SIG-M5 (cell line): ENCODE results near the gene PGC.

Source experiments
- DNase-seq: peaks from one replicate; lab custom pipeline; 2025; lab: John Stamatoyannopoulos, UW

PGC gene

DNA sequence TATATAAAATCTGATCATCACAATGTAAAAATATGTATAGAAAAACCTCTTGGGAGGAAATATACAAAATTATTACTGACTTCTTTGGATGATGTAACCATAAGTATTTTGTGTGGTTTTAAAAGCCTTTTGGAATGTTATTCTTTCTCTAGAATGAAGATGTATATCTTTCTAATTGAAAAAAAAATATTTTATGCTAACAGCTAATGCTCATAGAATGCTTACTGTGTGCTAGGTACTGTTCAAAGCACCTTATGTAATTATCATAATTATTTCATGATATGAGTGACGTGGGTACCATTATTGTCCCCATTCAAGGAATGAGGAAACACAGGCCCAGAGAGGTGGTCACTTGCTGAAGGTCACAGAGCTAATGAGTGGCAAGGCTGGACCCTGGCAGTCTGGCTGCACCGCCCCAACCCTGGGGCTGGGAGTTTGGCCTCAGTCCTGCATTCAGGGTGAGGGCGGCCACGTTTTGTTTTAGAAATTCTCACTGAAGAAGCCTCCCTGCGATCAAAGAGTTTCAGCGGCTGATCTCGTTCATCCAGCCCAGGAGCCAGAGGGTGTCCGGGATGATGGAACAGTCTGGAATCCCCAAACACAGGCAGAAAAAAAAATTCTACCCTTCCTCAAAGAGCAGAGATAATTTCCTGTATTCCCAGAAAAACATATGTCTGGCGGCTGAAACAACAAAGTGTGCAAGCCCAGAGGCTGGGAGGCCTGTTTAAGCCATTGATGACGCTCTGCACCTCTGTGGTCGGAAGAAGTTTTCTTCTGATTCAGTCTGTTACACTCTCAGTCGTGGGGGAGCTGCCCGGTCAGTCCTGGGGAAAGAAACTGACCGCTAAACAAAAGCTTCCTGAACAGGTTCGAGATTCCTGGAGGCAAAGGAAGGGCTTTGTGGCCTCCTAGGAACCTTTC, 49.1 kb downstream of the PGC start:
- no peak for DNase-seq

DNA sequence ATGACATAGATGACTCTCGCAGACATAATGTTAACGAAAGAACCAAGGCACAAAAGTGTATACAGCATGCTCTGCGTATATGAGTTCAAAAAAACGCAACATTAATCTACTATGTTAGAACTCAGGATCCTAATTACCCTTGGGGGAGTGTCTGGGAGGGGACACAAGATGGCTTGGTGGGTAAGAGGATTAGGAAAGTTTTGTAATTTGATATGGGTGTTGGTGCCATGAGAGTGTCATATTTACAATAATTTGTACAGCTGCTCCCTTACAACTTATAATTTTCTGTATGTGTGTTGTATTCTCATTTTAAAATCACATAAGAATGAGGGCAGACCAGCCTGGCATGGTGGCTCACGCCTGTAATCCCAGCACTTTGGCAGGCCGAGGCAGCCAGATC, 50.4 kb downstream of the PGC start:
- no peak for DNase-seq

DNA sequence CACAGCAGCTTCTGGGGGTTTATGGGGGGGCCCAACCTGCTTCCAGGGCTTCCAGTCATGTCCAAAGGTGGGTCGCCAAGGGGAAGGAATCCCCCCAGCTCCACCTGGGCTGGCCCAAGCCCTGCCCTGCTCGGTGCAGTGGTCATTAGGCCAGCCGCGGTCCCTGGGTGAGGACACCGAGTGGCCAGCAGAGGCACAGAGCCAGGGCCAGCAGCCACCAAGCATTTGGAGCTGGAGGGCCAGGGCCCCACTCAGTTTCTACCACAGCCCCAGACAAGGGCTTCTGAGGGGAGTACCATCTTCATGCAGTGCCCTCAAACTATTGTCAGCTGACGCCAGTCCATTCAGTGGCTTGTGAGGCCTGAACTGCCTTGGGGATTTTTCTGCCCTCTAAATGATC, 51.4 kb downstream of the PGC start:
- no peak for DNase-seq

DNA sequence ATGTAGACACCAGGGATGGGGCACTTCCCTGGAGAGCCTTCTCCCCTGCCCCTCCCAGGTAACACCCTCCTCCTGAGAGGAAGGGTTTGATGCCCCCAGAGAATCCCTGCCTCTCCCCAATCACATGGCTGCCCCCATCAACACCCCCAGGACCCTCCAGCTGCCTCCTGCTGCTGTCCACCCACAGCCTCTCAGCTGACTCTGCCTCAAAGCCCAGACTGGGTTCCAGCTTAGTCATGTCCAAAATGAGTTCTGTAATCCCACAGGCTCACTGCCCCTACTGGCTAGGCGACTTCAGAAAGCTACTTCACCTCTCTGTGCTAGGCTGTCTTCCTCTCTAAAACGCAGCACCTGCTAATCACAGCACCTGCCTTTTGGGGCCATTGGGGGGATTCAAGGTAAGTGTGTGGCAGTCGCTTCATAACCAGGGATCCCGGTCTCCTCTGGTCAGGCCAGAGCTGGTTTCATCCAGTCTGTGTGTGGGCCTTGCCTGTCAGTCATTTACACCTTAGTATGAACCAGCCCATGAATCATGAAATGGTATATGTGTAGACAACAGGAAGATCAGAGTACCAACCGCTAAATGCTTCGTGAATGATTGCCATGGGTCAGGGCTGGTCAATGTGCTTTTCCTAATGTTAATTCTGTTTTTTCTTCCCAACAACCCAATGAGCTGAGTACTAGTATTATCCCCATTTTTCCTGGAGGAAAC, 52.2 kb downstream of the PGC start:
- no peak for DNase-seq

DNA sequence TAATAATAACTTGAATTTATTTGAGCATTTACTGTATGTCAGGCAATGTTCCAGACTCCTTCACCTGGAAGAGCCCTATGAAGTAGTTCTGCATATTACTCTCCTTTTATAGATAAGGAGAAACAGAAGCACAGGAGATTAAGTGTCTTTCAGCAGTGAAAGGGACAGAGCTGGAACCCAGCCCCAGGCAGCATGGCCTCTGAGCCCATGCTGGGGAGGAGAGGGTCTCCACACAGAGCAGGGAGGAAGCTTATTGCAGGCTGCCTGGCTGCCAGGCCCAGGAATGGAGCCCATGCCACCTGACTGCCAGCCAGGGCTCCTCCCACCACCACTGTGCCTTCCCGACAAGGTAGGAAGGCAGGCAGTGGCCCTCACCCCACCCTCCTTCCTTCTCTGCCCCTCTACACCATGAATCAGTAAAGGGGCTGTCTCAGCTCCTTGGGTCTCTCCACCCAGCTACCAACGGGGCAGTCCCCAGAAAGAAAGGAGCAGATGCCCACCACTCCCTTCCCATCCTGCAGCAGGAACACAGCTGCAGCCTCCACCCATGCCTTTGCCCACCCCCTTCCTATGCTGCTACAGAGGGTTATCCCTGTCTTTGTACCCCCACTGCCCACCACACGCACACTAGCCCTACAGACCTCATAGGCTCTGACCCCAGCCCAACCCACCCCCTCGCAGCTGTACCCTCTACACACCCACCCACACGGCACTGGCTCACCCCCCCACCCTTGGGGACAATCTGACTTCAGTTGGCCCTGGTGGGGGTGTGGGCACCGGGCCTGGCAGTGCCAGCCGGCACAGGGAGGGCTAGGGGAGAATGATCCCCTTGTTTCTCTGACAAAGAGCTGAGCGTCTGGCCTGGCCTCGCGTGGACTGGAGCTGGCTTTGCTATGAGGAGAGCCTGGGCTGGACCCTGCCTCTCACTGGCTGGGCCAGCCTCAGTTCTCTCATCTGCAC, 53.6 kb downstream of the PGC start:
- DNase-seq: no peak

DNA sequence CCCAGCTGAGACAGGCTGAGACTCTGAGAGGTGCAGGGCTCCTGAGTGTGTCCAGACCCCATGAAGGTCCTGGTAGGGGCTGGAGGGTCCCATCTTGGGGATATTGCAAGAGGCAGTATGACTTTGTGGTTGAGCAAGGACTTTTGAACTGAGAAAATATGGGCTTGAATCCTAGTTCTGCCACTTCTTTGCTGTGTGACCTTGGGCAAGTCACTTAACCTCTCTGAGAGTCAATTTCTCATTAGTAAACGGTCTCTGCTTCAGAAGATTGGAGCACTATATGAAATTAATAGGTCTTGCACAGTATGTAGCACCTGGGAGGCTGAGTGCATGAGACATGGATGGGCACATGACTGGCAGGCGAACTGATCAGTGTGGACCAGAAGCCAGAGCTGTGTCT, 54.5 kb downstream of the PGC start:
- no peak for DNase-seq

DNA sequence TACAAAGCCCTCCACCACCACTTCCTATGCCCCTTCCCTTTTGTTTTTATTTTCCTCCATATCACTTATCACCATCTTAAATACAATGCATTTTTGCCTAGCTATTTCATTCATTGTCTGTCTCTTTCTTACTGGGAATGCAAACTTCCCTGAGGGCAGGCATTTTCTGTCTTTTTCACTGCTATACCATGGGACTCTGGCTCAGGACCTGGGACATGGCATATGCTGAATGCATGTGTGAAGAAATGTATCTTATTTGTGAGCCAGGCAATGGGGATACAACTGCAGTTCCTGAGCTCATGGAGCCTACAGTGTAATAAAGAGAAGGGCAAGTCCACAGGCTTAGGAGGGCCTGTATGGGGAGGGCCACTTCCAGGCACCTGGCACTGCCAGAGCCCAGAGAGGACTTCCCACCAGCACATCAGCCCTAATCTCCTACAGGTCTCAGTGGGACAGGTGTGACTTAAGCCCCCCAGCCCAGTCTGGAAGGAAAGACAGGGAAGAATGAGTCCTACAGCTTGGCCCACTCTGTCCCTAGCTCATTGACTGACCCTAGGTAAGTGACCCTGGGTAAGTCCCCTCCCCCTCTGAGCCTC, 55.0 kb downstream of the PGC start:
- no peak for DNase-seq

DNA sequence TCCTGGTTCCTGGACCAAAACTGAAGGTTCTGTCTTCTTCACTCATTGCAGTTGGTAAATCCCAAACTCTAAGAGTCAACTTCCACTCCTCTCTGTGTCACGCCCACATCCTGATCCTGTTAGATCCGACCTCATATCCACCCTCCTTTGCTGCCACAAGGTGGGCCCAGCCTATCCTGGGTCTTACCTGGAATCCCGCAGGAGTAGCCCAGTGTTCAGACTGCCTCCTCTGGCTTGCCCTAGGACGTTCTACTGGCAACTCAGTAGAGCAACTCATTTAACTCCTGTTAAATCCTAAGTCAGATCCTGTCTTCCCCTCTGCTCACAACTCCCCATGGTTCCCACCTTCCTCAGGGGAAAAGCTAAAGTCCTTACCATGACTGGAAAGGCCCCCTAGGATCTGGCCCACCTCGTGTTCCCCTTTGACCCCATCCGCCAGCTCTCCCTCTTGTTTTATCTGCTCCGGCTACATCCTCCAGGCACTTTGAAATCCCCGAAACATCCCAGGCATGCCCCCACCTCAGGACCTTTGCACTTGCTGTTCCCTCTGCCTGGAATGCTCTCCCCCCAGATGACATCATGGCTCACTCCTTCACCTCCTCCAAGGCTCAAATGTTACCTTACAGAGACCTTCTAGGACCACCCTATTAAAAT, 55.6 kb downstream of the PGC start:
- DNase-seq: no peak

DNA sequence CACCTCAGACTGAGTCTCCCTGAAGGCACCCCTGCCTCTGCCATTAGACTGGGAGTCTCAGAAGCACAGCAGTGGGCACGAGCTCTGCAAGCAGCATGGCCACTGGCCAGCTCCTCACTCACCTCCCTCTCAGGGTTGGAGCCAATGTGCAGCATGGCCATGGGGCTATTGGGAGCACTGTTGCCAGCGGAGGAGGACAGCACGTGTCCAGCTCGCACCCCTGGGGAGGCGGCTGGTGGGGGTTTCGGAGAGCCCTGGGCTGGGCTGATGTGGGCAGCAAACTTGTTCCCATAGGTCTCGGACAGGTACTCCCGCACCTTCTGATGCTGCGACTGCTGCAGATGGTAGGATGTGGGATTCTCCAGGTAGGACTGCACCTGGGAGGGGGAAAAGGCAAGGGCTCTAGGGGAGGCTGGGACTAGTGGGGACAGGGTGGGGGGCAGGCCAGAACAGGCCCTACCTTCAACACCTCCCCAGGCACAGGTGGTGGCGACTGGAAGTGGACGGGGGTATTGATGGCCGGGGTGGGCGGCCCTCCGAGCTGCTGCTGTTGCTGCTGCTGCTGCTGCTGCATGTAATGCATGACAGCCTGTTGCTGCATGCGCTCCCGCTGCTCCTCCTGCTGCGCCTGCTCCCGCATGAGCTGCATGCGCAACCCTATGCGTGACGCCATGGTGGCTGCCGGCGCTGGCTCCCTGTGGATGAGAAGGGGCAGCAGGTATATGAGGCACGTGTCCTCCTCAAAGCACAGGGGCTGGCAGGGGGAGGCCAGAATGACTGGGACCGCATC, 56.5 kb downstream of the PGC start:
- DNase-seq: no peak

DNA sequence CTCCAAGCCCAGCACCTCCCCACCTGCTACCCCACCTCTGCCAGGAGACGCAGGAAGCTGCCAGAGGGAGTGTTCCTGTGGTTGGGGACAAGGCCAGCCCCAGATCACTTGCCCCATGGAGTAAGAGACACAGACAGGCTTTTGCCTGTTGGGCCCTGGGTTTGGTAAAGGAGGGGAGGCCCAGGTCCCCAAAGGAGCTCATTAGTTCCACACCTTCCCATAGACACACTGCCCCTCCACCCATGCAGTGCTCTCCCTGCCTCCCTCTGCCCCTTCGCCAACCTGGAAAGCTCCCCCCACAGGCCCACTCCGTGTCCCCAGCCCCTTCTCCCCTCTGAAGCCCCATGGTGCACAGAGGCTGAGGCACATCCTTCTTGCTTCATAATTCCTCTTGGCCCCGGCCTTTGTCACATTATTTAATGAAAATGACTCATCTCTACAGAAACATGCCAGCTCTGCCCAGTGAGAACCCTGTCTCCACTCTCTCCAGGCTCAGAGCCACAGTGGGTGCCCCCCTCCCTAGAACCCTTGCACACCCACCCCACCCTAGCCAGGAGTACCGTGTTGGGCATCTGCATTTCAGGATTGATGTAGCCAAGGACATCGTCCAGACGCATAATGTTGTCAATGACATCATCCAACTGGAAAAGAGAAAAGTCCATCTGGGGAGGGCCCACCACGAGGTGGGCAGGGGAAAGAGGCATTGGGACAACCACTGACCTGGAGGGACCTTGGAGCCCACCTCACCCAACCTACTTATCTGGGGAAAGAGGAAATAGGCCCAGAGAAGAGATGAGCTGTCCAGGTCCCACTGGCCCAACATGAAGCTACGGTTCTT, 57.8 kb downstream of the PGC start:
- DNase-seq: no peak

DNA sequence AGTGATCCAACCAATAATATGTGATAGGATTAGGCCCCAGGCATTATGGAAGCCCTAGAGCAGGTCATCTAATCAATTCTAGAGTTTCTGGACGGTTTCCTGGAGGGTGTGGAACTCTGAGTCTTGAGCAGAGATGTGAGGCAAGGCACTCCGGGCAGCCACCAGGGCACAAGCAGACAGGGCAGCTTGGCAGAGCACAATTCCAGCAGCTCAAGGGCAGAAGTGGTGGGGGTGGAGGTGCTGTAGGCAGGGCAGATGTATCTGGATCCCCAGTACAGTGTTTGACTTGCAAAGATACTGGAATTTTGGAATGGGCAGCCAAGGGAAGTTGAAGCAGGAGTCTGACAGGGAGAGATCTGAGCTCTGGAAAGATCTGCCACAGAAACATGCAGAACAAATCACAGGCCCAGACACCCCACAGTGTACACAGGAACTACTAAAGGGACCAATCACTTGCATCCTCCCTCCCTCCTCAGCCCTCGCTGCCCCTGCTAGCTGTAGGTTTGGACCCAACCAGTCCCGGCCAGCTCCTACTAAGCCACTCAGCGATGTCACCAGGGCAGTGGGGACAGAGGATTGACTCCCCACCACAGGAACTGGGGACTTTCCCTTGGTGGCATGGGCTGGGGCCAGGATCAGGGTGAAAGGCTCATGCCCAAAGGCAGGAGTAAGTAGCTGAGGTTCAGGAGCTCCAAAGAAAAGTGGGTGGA, 58.8 kb downstream of the PGC start:
- no peak for DNase-seq

DNA sequence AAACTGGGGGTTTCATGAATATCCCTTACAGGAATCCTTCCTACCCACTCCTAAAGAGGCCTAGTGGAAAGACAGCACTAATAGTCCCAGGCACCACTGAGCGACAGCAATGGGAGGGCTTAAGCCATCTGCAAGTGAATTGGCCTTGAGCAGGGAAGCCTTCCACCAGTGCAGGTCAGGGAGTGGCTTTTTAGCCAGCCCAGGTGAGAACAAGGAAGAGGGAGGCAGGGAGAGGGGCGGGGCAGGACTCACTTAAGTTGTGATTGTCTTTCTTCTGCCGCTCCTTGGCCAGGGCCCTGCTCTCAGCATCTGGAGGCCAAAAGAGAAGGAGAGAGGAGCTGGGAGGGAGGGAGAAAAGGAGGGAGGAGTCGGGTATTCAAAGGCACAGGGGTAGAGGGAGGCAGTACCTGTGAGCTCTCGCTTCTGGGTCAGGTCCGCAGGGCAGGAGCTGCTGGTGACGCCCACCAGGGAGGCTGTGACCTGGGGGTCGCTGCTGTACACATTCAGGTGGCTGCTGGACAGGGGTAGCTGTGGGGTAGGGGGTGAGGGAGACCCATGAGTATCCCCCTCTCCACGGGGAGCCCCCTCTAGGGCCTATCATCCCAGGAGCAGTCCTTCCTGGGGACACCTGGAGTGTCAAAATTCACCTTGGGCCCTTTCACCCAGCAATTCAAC, 59.6 kb downstream of the PGC start:
- no peak for DNase-seq
